ENCODE results near the gene KSR2. TPM values are rescaled to one million over a fixed set of nuclear protein-coding genes. Genes with fewer than 3 reads are reported as not detected.
A peak's percentile ranks its signal among the peaks of the same experiment; 100 is the strongest.

Gene KSR2
- total RNA-seq, 1 donor from 2014 or later: not detected

GRCh38 chr12:117514016-117514415, 454.8 kb downstream of the KSR2 start:
- TF ChIP-seq CTCF (IDR thresholded peaks at IDR 0.05; ENCODE audit: insufficient read depth, low read length, severe bottlenecking): no peak

GRCh38 chr12:117513353-117513752, 455.4 kb downstream of the KSR2 start:
- Histone ChIP-seq H3K27me3 (ENCODE audit: control insufficient read depth, insufficient read depth, low read length) (no peaks in the 10 kb centered on the region), H3K4me3 (ENCODE audit: low read depth, low read length) (no peak overlapping the region), H3K36me3 (ENCODE audit: control insufficient read depth, insufficient read depth, low read length) (no peaks in the 10 kb centered on the region)
- DNase-seq (ENCODE audit: low read depth): no peak
- peak; percentile 83 for FAIRE-seq
- no peak for TF ChIP-seq CTCF (IDR thresholded peaks at IDR 0.05; ENCODE audit: insufficient read depth, low read length, severe bottlenecking)

More at GRCh38 chr12:117514016-117514415, 454.8 kb downstream of the KSR2 start:
- Histone ChIP-seq H3K36me3 (ENCODE audit: control insufficient read depth, insufficient read depth, low read length) (no peaks in the 10 kb centered on the region), H3K4me3 (ENCODE audit: low read depth, low read length) (no peak overlapping the region), H3K27me3 (ENCODE audit: control insufficient read depth, insufficient read depth, low read length) (no peaks in the 10 kb centered on the region)
- DNase-seq (ENCODE audit: low read depth) (no peak), FAIRE-seq (no peak)

- Histone ChIP-seq H3K36me3 (ENCODE audit: control insufficient read depth, insufficient read depth, low read length) (no peaks in the 10 kb centered on the region), H3K4me3 (ENCODE audit: low read depth, low read length) (no peak overlapping the region), H3K27me3 (ENCODE audit: control insufficient read depth, insufficient read depth, low read length) (no peaks in the 10 kb centered on the region)
- no peak for DNase-seq (ENCODE audit: low read depth)
- TF ChIP-seq CTCF (IDR thresholded peaks at IDR 0.05; ENCODE audit: insufficient read depth, low read length, severe bottlenecking): no peak
- FAIRE-seq: no peak
Measured at GRCh38 chr12:117508468-117508867, 460.3 kb downstream of the KSR2 start.

GRCh38 chr12:117507548-117507947, 461.2 kb downstream of the KSR2 start:
- DNase-seq (ENCODE audit: low read depth) (no peak), FAIRE-seq (no peak)
- H3K4me3 ChIP-seq (ENCODE audit: low read depth, low read length): no peak overlapping the region
- H3K27me3 ChIP-seq (ENCODE audit: control insufficient read depth, insufficient read depth, low read length): no peaks in the 10 kb centered on the region
- H3K36me3 ChIP-seq (ENCODE audit: control insufficient read depth, insufficient read depth, low read length): no peaks in the 10 kb centered on the region
- TF ChIP-seq CTCF (IDR thresholded peaks at IDR 0.05; ENCODE audit: insufficient read depth, low read length, severe bottlenecking): no peak

GRCh38 chr12:117506333-117506732, 462.5 kb downstream of the KSR2 start:
- DNase-seq (ENCODE audit: low read depth) (no peak), FAIRE-seq (no peak)
- no peaks in the 10 kb centered on the region for H3K36me3 ChIP-seq (ENCODE audit: control insufficient read depth, insufficient read depth, low read length)
- H3K27me3 ChIP-seq (ENCODE audit: control insufficient read depth, insufficient read depth, low read length): no peaks in the 10 kb centered on the region
- TF ChIP-seq CTCF (IDR thresholded peaks at IDR 0.05; ENCODE audit: insufficient read depth, low read length, severe bottlenecking): no peak
- H3K4me3 ChIP-seq (ENCODE audit: low read depth, low read length): no peak overlapping the region

GRCh38 chr12:117502633-117503032, 466.2 kb downstream of the KSR2 start:
- H3K27me3 ChIP-seq (ENCODE audit: control insufficient read depth, insufficient read depth, low read length): no peaks in the 10 kb centered on the region
- TF ChIP-seq CTCF (IDR thresholded peaks at IDR 0.05; ENCODE audit: insufficient read depth, low read length, severe bottlenecking): no peak
- DNase-seq (ENCODE audit: low read depth) (no peak), FAIRE-seq (no peak)
- no peaks in the 10 kb centered on the region for H3K36me3 ChIP-seq (ENCODE audit: control insufficient read depth, insufficient read depth, low read length)
- no peak overlapping the region for H3K4me3 ChIP-seq (ENCODE audit: low read depth, low read length)
